HG03432 (cell line): Measurements from ENCODE around the gene AR.

Source experiments
- ATAC-seq: cut with Tn5 transposase; IDR thresholded peaks from one replicate; pipeline ENCODE4 v1.9.1; 2021; ENCODE audit warnings: mild to moderate bottlenecking, moderate library complexity; ENCODE audit not compliant: unreplicated experiment

Gene AR, protein sequence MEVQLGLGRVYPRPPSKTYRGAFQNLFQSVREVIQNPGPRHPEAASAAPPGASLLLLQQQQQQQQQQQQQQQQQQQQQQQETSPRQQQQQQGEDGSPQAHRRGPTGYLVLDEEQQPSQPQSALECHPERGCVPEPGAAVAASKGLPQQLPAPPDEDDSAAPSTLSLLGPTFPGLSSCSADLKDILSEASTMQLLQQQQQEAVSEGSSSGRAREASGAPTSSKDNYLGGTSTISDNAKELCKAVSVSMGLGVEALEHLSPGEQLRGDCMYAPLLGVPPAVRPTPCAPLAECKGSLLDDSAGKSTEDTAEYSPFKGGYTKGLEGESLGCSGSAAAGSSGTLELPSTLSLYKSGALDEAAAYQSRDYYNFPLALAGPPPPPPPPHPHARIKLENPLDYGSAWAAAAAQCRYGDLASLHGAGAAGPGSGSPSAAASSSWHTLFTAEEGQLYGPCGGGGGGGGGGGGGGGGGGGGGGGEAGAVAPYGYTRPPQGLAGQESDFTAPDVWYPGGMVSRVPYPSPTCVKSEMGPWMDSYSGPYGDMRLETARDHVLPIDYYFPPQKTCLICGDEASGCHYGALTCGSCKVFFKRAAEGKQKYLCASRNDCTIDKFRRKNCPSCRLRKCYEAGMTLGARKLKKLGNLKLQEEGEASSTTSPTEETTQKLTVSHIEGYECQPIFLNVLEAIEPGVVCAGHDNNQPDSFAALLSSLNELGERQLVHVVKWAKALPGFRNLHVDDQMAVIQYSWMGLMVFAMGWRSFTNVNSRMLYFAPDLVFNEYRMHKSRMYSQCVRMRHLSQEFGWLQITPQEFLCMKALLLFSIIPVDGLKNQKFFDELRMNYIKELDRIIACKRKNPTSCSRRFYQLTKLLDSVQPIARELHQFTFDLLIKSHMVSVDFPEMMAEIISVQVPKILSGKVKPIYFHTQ

DNA sequence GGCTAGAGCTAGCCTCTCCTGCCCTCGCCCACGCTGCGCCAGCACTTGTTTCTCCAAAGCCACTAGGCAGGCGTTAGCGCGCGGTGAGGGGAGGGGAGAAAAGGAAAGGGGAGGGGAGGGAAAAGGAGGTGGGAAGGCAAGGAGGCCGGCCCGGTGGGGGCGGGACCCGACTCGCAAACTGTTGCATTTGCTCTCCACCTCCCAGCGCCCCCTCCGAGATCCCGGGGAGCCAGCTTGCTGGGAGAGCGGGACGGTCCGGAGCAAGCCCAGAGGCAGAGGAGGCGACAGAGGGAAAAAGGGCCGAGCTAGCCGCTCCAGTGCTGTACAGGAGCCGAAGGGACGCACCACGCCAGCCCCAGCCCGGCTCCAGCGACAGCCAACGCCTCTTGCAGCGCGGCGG lies at the start of gene AR:
Gene AR (plus strand): TSS at position 204 of the 400 bp plus-strand sequence. CDS start 1,126 bp downstream, outside the sequence.
- no peak for ATAC-seq

DNA sequence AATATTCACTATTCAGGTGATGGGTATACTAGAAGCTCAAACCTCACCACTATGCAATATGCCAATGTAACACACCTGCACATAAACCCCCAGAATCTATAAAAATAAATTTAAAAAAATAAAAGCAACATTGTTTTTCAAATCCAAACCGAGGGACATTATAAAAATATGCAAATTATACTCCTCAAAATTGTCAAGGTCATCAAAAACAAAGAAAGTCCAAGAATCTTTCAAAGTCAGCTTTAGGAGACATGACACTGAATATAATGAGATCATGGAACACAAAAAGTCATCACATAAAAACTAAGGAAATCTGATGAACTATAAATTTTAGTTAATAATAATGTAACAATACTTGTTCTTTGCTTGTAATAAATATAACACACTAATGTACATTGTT lies 43.2 kb upstream of the AR start:
- ATAC-seq = no peak

DNA sequence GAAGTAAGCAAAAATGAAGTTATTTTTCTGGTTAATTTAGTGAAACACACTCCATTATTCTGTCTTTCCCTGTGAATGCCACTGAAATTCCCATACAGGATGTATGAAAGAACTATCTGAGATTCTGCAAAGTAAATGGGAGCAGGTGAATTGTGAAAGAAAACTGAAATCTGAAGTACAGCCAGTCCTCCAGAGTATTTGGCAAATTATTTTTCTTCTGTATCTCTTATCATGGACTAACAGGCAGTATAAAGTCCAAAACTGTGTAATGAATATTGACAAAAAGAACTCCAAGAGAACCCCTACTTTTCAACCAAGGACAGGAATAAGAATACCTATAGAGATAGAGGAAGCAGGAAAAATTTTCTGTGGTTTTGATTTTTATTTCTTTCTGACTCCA lies 40.8 kb upstream of the AR start:
- no peak for ATAC-seq

DNA sequence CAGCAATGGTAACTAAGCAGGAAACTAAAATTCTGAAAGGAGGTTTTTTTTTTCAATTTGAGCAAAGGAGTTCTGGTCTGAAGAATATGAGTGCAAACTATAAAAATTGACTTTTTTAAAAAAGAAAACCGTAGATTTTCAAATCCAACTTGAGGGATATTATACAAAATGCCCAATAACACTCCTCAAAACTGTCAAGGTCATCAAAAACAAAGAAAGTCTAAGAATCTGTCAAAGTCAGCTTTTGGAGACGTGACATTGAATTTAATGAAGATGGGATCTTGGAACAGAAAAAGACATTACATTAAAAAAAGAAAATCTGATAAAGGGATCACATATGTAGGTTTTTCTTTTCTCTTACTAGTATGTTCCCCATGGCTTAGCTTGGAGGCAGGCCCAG lies 40.4 kb upstream of the AR start:
- ATAC-seq = no peak

DNA sequence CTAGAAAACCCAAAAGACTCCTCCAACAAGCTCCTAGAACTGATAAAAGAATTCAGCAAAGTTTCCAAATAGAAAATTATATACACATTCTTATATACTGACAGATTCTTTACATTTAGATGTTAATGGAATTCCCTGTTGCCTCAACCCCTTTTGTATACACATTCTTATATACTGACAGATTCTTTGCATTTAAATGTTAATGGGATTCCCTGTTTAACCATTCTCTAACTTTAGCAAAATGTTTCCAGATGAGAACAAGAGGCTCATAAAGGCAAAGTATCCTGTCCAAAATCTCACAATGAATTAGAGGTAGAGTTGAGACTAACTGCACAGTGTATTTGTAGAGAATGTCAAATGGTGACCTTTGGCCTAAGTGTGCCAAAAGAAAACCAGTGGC lies 23.1 kb upstream of the AR start:
- ATAC-seq = no peak

DNA sequence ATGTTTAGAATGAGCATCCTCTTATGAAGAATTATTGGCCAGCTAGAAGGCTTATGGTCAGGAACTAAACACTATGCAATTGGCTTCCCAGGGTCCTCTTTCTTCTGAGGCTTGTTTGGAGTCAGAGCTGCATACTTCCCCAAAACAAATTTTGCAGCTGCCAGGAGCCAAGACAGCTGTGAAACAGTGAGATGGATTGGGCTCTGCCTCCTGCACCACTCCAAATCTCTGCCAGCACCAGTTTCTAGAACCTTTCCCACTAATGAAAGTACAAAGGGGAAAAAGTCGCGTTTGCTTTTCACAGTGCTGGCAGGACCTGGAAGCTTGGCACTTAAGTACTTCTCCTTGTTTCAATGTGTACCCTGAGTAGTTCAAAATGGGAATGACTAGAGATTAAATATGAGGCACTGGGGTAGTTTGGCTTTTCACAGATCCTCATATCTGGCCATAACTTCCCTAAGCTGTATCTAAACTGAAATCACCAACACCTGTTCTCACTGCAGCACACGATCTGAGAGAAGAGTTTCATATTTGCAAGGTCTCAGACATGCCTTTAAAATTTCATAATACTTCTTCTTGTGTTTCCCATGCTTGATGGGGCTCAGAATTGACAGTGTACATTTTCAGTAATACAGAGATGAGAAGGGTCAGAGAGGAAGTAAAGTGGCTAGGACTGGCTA lies 20.7 kb upstream of the AR start:
- ATAC-seq = no peak

DNA sequence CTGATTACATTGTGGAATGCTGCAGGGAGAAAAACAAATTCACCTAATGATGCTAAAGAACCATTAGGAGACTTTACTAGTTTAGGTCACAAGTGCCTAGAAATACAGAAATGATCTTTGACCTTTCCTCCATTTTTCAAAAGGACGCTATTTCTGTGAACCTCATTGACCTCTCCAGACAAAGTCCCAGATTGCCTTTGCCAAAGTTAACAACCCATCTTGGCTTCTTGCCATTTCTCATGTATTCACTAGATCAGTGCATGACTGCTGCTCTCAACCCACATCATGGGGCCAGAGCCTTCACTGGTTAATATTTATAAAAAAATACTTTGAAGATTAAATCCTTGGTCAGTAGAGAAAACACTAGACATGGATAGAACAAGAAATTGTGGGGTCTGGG lies 19.9 kb upstream of the AR start:
- ATAC-seq = no peak

DNA sequence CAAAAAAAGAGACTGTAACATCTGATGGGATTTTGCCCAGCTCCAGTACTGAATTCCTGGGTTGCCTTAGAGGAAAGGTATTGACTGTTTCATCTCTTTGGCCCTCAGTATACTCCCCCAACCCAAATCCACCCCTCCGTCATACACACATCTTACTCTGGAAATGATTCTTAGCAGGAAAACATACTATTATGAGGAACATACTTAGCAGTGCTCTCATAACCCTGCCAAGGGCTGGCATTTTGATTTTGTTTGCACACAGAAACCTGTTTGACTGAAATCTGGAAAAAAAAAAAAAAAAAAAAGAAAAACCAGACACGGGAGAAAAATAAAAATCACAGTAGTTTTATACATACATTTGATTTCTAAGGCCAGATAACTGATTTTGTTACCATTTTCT lies 19.4 kb upstream of the AR start:
- ATAC-seq = no peak

DNA sequence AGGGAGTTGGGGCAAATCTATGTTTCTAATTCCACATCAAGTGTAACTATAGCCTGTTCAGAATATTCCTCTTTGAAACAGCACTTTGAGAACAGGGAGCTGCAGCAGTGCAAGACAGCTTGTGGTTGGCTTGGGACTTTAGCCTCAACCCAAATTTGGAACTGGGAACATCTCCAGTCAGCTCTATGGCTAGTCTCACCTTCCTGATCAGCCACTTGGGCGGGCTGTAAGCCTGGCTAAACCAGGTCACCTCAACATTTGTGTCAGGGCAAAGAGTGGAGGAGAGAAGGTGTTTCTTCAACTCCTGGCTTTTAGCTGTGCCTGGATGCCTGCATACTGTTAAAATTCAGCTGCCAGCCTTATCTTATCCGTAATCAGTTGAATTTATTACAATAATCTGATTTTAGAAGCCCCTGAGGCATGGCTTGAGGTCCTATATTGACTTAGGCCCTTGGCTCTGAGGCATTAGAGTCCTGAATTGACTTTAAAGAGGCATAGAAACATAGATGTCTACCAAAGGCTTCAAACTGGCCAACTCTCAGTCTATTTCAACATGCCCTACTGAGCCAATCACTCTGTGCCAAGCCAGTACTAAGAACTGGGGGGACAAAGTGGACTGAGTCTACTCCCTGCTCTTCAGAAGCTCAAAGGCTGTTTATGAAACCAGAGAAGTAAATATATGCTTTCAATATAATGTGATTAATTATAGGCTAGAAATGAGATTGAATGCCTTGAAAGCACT lies 18.7 kb upstream of the AR start:
- ATAC-seq = no peak

DNA sequence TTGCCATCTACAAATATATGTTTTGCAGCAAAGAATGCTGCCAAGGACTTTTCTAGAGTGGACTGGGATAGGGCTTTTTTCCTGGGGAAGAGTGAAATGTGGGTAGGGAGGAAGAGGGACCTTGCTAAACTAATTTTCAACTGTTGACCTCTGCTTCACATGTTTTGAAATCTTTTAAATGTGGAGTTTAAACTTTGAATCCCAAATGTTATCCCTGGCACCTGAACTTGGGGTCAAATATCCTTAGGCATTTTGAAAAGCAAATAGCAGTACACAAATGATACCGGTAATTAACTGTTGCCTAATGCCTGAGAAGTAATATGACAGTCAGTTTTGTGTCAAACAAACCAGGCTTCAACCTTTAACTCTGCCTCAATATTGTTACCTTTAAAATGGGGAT lies 7.3 kb upstream of the AR start:
- no peak for ATAC-seq

DNA sequence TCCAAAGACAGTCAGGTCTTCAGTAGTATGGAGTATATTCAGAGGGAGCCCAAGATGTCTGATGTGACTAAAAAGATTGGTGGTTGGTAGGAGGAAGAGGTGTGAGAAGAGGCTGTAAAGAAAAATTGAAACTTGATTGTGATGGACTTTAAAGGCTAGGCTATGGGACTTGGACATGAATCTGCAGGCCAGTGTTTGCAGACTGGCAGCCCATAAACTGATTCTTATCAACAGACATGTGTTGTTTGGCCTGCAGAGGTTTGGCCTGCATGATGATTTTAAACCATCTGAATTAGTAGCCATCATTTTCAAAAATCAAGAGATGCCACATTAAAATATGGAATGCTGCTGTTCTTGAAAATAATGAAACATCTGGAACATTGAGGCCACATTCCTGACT lies 5.4 kb upstream of the AR start:
- ATAC-seq = no peak

DNA sequence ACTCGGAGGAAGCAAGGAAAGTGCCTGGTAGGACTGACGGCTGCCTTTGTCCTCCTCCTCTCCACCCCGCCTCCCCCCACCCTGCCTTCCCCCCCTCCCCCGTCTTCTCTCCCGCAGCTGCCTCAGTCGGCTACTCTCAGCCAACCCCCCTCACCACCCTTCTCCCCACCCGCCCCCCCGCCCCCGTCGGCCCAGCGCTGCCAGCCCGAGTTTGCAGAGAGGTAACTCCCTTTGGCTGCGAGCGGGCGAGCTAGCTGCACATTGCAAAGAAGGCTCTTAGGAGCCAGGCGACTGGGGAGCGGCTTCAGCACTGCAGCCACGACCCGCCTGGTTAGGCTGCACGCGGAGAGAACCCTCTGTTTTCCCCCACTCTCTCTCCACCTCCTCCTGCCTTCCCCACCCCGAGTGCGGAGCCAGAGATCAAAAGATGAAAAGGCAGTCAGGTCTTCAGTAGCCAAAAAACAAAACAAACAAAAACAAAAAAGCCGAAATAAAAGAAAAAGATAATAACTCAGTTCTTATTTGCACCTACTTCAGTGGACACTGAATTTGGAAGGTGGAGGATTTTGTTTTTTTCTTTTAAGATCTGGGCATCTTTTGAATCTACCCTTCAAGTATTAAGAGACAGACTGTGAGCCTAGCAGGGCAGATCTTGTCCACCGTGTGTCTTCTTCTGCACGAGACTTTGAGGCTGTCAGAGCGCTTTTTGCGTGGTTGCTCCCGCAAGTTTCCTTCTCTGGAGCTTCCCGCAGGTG lies 637 bp downstream of the AR start:
- no peak for ATAC-seq

DNA sequence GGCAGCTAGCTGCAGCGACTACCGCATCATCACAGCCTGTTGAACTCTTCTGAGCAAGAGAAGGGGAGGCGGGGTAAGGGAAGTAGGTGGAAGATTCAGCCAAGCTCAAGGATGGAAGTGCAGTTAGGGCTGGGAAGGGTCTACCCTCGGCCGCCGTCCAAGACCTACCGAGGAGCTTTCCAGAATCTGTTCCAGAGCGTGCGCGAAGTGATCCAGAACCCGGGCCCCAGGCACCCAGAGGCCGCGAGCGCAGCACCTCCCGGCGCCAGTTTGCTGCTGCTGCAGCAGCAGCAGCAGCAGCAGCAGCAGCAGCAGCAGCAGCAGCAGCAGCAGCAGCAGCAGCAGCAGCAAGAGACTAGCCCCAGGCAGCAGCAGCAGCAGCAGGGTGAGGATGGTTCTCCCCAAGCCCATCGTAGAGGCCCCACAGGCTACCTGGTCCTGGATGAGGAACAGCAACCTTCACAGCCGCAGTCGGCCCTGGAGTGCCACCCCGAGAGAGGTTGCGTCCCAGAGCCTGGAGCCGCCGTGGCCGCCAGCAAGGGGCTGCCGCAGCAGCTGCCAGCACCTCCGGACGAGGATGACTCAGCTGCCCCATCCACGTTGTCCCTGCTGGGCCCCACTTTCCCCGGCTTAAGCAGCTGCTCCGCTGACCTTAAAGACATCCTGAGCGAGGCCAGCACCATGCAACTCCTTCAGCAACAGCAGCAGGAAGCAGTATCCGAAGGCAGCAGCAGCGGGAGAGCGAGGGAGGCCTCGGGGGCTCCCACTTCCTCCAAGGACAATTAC lies 1.4 kb downstream of the AR start:
- no peak for ATAC-seq

DNA sequence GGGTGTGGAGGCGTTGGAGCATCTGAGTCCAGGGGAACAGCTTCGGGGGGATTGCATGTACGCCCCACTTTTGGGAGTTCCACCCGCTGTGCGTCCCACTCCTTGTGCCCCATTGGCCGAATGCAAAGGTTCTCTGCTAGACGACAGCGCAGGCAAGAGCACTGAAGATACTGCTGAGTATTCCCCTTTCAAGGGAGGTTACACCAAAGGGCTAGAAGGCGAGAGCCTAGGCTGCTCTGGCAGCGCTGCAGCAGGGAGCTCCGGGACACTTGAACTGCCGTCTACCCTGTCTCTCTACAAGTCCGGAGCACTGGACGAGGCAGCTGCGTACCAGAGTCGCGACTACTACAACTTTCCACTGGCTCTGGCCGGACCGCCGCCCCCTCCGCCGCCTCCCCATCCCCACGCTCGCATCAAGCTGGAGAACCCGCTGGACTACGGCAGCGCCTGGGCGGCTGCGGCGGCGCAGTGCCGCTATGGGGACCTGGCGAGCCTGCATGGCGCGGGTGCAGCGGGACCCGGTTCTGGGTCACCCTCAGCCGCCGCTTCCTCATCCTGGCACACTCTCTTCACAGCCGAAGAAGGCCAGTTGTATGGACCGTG lies 2.2 kb downstream of the AR start:
- ATAC-seq = no peak

DNA sequence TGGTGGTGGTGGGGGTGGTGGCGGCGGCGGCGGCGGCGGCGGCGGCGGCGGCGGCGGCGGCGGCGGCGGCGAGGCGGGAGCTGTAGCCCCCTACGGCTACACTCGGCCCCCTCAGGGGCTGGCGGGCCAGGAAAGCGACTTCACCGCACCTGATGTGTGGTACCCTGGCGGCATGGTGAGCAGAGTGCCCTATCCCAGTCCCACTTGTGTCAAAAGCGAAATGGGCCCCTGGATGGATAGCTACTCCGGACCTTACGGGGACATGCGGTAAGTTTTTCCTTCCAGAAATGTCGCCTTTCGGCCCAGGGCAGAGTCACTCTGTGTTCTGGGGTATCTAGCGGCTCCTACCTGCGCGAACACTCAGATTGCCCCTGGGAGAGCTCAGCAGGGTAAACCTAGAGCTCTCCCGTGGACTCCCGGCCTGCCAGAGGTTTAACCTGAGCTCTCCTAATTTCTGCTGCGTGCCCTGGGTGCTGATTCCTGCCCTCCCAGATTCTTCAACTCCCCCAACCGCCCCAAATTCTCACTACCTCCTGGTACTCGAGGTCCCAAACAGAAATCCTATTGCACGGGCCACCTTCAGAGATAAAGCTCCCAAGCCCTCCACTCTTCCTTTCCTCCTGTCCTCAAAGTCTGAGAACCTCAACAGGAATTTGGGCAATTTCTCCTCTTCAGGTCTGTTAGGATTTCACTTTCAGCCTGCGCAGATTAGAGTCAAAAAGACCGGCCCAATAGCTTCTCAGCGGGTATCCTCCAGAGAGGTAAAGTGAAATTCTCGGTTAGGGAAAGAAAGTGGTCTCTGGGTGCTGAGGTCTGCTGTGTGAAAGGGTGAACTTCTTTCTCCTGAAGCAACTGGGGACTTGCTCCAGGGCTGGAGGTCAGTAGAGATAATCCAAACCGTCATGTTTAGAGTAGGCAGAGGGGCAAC lies 2.9 kb downstream of the AR start:
- ATAC-seq = no peak

DNA sequence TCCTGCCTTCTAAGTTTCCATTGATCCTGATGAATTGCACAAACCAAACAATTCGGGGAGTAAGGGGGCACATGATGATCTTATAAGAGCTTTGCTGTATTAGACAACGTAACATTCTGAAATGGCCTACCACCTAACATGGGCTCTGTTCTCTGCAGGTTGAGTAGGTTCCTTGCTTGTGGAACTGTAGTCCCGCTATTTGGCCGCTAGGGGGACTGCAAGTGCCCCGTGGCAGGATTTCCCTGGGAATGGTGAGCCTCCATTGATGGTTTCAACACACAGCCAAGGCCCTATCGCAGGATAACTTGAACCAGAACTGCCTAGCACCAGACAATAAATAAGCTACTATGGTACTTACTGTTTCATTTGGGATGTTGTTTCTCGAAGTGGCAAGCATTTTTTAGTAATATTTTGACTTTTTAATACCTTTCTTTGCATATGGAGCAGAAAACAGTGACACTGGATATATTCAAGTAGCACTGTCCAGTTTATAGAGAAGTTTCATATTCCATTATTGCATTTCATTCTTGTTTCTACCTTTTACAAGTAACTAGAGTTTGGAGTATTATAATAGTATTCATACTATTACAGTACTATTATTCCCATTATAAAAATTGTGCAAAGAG lies 11.9 kb downstream of the AR start:
- ATAC-seq = no peak

DNA sequence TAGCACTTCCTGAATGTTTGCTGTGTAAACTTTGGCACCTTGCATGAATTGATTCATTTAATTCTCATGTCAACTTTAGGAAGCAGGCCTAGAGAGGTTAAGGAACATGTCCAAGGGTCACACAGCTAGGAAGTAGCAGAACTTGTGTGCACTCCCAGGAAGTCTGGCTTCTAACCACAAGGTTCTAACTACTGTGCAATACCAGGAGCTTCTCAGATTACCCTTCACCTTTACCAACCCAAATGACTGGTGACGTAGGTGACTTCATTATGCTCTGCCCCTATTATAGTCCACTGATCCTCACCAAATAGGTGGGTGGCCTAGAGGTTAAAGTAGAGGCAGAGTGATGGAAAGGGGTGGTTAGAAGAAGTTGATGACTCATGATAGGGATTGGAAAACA lies 14.4 kb downstream of the AR start:
- ATAC-seq = no peak
